ENCODE data around the gene ZNF311.

Gene ZNF311

DNA sequence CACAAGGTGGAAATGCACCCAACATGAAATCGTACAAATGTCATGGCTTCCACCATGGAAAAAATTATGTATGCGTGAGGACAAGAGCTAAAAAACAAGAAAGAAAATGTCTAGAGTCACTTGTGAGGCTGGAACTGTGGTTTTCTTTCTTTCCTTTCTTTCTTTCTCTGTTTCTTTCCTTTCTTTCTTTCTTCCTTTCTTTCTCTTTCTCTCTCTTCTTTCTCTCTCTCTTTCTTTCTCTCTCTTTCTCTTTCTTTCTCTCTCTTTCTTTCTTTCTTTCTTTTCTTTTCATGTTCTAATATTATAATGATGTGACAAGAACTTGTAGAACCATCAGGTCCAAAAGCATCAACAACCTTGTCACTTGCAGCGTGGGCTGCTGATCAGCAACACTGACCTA lies 28.4 kb downstream of the ZNF311 start:
- TF ChIP-seq CREB1 (IDR thresholded peaks at IDR 0.05; ENCODE audit: low read depth) = no peak
- no peak for TF ChIP-seq TEAD4 (IDR thresholded peaks at IDR 0.05)
- TF ChIP-seq ZBTB7A (IDR thresholded peaks at IDR 0.05; ENCODE audit: low read depth) = no peak
- TF ChIP-seq EP300 (IDR thresholded peaks at IDR 0.05; ENCODE audit: borderline replicate concordance) = no peak
- TF ChIP-seq RAD21 (IDR thresholded peaks at IDR 0.05; ENCODE audit: low read depth) = no peak
- TF ChIP-seq EGR1 (IDR thresholded peaks at IDR 0.05) = no peak
- no peak for TF ChIP-seq FOXM1 (IDR thresholded peaks at IDR 0.05; ENCODE audit: borderline replicate concordance, low read depth)
- no peak for TF ChIP-seq TCF12 (IDR thresholded peaks at IDR 0.05; ENCODE audit: low read depth)
- TF ChIP-seq TAF1 (IDR thresholded peaks at IDR 0.05; ENCODE audit: low read depth) = no peak
- TF ChIP-seq NFIC (IDR thresholded peaks at IDR 0.05) = no peak
- TF ChIP-seq, protein P1, sequence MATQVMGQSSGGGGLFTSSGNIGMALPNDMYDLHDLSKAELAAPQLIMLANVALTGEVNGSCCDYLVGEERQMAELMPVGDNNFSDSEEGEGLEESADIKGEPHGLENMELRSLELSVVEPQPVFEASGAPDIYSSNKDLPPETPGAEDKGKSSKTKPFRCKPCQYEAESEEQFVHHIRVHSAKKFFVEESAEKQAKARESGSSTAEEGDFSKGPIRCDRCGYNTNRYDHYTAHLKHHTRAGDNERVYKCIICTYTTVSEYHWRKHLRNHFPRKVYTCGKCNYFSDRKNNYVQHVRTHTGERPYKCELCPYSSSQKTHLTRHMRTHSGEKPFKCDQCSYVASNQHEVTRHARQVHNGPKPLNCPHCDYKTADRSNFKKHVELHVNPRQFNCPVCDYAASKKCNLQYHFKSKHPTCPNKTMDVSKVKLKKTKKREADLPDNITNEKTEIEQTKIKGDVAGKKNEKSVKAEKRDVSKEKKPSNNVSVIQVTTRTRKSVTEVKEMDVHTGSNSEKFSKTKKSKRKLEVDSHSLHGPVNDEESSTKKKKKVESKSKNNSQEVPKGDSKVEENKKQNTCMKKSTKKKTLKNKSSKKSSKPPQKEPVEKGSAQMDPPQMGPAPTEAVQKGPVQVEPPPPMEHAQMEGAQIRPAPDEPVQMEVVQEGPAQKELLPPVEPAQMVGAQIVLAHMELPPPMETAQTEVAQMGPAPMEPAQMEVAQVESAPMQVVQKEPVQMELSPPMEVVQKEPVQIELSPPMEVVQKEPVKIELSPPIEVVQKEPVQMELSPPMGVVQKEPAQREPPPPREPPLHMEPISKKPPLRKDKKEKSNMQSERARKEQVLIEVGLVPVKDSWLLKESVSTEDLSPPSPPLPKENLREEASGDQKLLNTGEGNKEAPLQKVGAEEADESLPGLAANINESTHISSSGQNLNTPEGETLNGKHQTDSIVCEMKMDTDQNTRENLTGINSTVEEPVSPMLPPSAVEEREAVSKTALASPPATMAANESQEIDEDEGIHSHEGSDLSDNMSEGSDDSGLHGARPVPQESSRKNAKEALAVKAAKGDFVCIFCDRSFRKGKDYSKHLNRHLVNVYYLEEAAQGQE (IDR thresholded peaks at IDR 0.05; ENCODE audit: low read depth) = no peak
- TF ChIP-seq YY1 (IDR thresholded peaks at IDR 0.05; ENCODE audit: low read depth) = no peak

DNA sequence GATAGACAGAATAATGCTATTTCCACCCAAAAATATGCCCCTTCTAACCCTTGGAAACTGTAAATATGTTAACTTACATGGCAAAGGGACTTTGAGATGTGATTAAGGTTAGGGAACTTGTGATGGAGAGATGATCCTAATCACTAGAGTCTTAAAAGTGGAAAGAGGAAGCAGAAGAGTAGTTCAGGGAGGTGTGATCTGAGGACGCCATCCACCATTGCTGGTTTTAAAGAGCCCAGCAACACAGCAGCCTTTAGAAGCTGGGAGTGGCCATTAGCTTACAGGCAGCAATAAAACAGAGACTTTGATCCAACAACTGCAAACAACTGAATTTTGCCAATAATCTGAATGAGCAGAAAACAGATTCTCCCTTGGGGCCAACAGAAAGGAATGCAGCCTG lies 30.6 kb downstream of the ZNF311 start:
- TF ChIP-seq TCF12 (IDR thresholded peaks at IDR 0.05; ENCODE audit: low read depth) = no peak
- TF ChIP-seq, protein P2, sequence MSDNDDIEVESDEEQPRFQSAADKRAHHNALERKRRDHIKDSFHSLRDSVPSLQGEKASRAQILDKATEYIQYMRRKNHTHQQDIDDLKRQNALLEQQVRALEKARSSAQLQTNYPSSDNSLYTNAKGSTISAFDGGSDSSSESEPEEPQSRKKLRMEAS (IDR thresholded peaks at IDR 0.05) = no peak
- no peak for TF ChIP-seq EGR1 (IDR thresholded peaks at IDR 0.05)
- no peak for TF ChIP-seq CREB1 (IDR thresholded peaks at IDR 0.05; ENCODE audit: low read depth)
- TF ChIP-seq, protein P1 (IDR thresholded peaks at IDR 0.05; ENCODE audit: low read depth) = no peak
- TF ChIP-seq YY1 (IDR thresholded peaks at IDR 0.05; ENCODE audit: low read depth) = no peak
- no peak for TF ChIP-seq CEBPB (IDR thresholded peaks at IDR 0.05)
- no peak for TF ChIP-seq EP300 (IDR thresholded peaks at IDR 0.05; ENCODE audit: borderline replicate concordance)
- TF ChIP-seq ZBTB7A (IDR thresholded peaks at IDR 0.05; ENCODE audit: low read depth) = no peak
- no peak for TF ChIP-seq TEAD4 (IDR thresholded peaks at IDR 0.05)
- no peak for TF ChIP-seq TAF1 (IDR thresholded peaks at IDR 0.05; ENCODE audit: low read depth)
- no peak for TF ChIP-seq RAD21 (IDR thresholded peaks at IDR 0.05; ENCODE audit: low read depth)
- no peak for TF ChIP-seq NFIC (IDR thresholded peaks at IDR 0.05)
- TF ChIP-seq USF1 (IDR thresholded peaks at IDR 0.05) = no peak
- TF ChIP-seq FOXM1 (IDR thresholded peaks at IDR 0.05; ENCODE audit: borderline replicate concordance, low read depth) = no peak

DNA sequence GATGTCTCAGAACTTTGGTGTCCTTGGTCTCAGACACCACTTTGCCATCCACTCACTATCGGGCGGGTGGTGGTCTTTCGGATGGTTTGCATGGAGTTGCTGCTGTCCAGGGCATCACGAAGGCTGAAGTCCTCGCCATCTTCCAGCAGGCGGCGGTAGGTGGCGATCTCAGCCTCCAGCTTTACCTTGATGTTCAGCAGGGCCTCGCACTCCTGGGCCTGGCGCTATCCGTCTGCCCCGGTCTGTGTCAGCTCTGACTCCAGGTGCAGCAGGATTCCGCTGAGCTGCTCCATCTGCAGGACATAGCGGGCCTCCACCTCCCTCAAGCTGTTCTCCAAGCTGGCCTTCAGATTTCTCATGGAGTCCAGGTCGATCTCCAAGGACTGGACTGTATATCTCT lies 36.0 kb downstream of the ZNF311 start:
- no peak for TF ChIP-seq TEAD4 (IDR thresholded peaks at IDR 0.05)
- TF ChIP-seq TCF12 (IDR thresholded peaks at IDR 0.05; ENCODE audit: low read depth) = no peak

GRCh38 chr6:28968476-28968875 lies 36.6 kb downstream of the ZNF311 start:
- no peak for TF ChIP-seq NFIC (IDR thresholded peaks at IDR 0.05)
- TF ChIP-seq TCF12 (IDR thresholded peaks at IDR 0.05; ENCODE audit: low read depth) = no peak
- TF ChIP-seq FOXM1 (IDR thresholded peaks at IDR 0.05; ENCODE audit: borderline replicate concordance, low read depth) = no peak
- no peak for TF ChIP-seq CEBPB (IDR thresholded peaks at IDR 0.05)
- no peak for TF ChIP-seq ZBTB7A (IDR thresholded peaks at IDR 0.05; ENCODE audit: low read depth)
- no peak for TF ChIP-seq EP300 (IDR thresholded peaks at IDR 0.05; ENCODE audit: borderline replicate concordance)

- TF ChIP-seq TCF12 (IDR thresholded peaks at IDR 0.05; ENCODE audit: low read depth) = no peak
- TF ChIP-seq, protein P1 (IDR thresholded peaks at IDR 0.05; ENCODE audit: low read depth) = no peak
- TF ChIP-seq TEAD4 (IDR thresholded peaks at IDR 0.05) = no peak
Measured at GRCh38 chr6:28965706-28966105, 39.4 kb downstream of the ZNF311 start.
